ENCODE data around the gene CREG2. TPM values are rescaled to one million over a fixed set of nuclear protein-coding genes. Genes with fewer than 3 reads are reported as not detected.

Gene CREG2
- total RNA-seq, 1 experiment from 2014 or later = 1.3 TPM

- no TSS peak for BruUV-seq (replicated peaks)
- H3K27me3 Mint-ChIP-seq (ENCODE audit: unreplicated experiment) = no peaks in the 10 kb centered on the region
- CTCF ChIA-PET = interaction anchor here (0.9 kb wide), 2 partner anchors 22 to 37 kb away, joined by 3 read pairs; no protein-coding TSS in a partner anchor
- no peak overlapping the region for H3K4me3 Mint-ChIP-seq (ENCODE audit: low read depth, unreplicated experiment)
- peaks cover 9% of the 10 kb centered on the region for H3K4me1 Mint-ChIP-seq (ENCODE audit: low read depth, unreplicated experiment)
- no peak overlapping the region for H3K27ac Mint-ChIP-seq (ENCODE audit: unreplicated experiment)
- no peak for TF ChIP-seq CTCF (IDR thresholded peaks at IDR 0.05; ENCODE audit: unreplicated experiment)
- no peaks in the 10 kb centered on the region for H3K36me3 Mint-ChIP-seq (ENCODE audit: insufficient read depth, unreplicated experiment)
- no peak for DNase-seq
- intact Hi-C loops (cut with micrococcal nuclease; ENCODE audit: unreplicated experiment) = no loop called here
- H3K9me3 Mint-ChIP-seq (ENCODE audit: low read depth, unreplicated experiment) = no peaks in the 10 kb centered on the region
These were observed 37.2 kb downstream of the CREG2 start for GRCh38 chr2:101349893-101350662.

GRCh38 chr2:101348883-101349282 lies 38.4 kb downstream of the CREG2 start:
- Mint-ChIP-seq H3K36me3 (ENCODE audit: insufficient read depth, unreplicated experiment) (no peaks in the 10 kb centered on the region), H3K27me3 (ENCODE audit: unreplicated experiment) (no peaks in the 10 kb centered on the region), H3K4me1 (ENCODE audit: low read depth, unreplicated experiment) (peaks cover 9% of the 10 kb centered on the region), H3K27ac (ENCODE audit: unreplicated experiment) (no peak overlapping the region), H3K4me3 (ENCODE audit: low read depth, unreplicated experiment) (no peak overlapping the region), H3K9me3 (ENCODE audit: low read depth, unreplicated experiment) (no peaks in the 10 kb centered on the region)
- CTCF ChIA-PET = interaction anchor here (0.6 to 1.1 kb wide), 5 partner anchors 20 to 282 kb away, joined by 3 to 7 read pairs (median 5); partner anchors contain the start of gene CREG2
- TF ChIP-seq CTCF (IDR thresholded peaks at IDR 0.05; ENCODE audit: unreplicated experiment) = no peak
- no peak for DNase-seq
- no TSS peak for BruUV-seq (replicated peaks)
- intact Hi-C loops (cut with micrococcal nuclease; ENCODE audit: unreplicated experiment) = no loop called here

GRCh38 chr2:101346909-101347308 lies 40.4 kb downstream of the CREG2 start:
- no TSS peak for BruUV-seq (replicated peaks)
- no peak for DNase-seq
- H3K36me3 Mint-ChIP-seq (ENCODE audit: insufficient read depth, unreplicated experiment) = peaks cover 4% of the 10 kb centered on the region
- H3K4me3 Mint-ChIP-seq (ENCODE audit: low read depth, unreplicated experiment) = no peak overlapping the region
- TF ChIP-seq CTCF (IDR thresholded peaks at IDR 0.05; ENCODE audit: unreplicated experiment) = no peak
- no peaks in the 10 kb centered on the region for H3K27me3 Mint-ChIP-seq (ENCODE audit: unreplicated experiment)
- CTCF ChIA-PET = no interaction called here
- intact Hi-C loops (cut with micrococcal nuclease; ENCODE audit: unreplicated experiment) = no loop called here
- H3K27ac Mint-ChIP-seq (ENCODE audit: unreplicated experiment) = no peak overlapping the region
- H3K9me3 Mint-ChIP-seq (ENCODE audit: low read depth, unreplicated experiment) = no peaks in the 10 kb centered on the region
- H3K4me1 Mint-ChIP-seq (ENCODE audit: low read depth, unreplicated experiment) = peaks cover 12% of the 10 kb centered on the region

- peaks cover 27% of the 10 kb centered on the region for H3K4me1 Mint-ChIP-seq (ENCODE audit: low read depth, unreplicated experiment)
- no peak for TF ChIP-seq CTCF (IDR thresholded peaks at IDR 0.05; ENCODE audit: unreplicated experiment)
- CTCF ChIA-PET = interaction anchor here (0.8 kb wide), 1 partner anchor 42 kb away, joined by 4 read pairs; no protein-coding TSS in a partner anchor
- BruUV-seq (replicated peaks) = no TSS peak
- DNase-seq = no peak
- no peaks in the 10 kb centered on the region for H3K27me3 Mint-ChIP-seq (ENCODE audit: unreplicated experiment)
- no peak overlapping the region for H3K27ac Mint-ChIP-seq (ENCODE audit: unreplicated experiment)
- no peaks in the 10 kb centered on the region for H3K9me3 Mint-ChIP-seq (ENCODE audit: low read depth, unreplicated experiment)
- peaks cover 4% of the 10 kb centered on the region for H3K36me3 Mint-ChIP-seq (ENCODE audit: insufficient read depth, unreplicated experiment)
- H3K4me3 Mint-ChIP-seq (ENCODE audit: low read depth, unreplicated experiment) = no peak overlapping the region
- intact Hi-C loops (cut with micrococcal nuclease; ENCODE audit: unreplicated experiment) = no loop called here
These were observed 43.2 kb downstream of the CREG2 start for GRCh38 chr2:101344137-101344536.

Data from Calu3 (cell line).